BE2C (cell line): Measurements from ENCODE around the gene ELANE.

Source experiments
- DNase-seq: peaks from one replicate; pipeline ENCODE4 v3.0.0-alpha.2; 2020
- H3K27me3 ChIP-seq: fragments of 250-450 bp; sonication (Bioruptor Pico); 2 replicates; pipeline ENCODE4 v1.5.1; 2020; ENCODE audit warnings: mild to moderate bottlenecking
- H3K36me3 ChIP-seq: fragments of 250-450 bp; sonication (Bioruptor Pico); 2 replicates; pipeline ENCODE4 v1.5.1; 2020; ENCODE audit warnings: mild to moderate bottlenecking
- H3K4me1 ChIP-seq: fragments of 250-450 bp; sonication (Bioruptor Pico); 2 replicates; pipeline ENCODE4 v1.5.1; 2020
- H3K4me3 ChIP-seq: 2 replicates; pipeline ENCODE4 v1.5.1; 2011; ENCODE audit warnings: low read depth, low read length
- H3K9me3 ChIP-seq: fragments of 250-450 bp; sonication (Bioruptor Pico); 2 replicates; pipeline ENCODE4 v1.5.1; 2020
- CTCF ChIP-seq: IDR thresholded peaks from 2 replicates; pipeline ENCODE4 v1.5.1; 2012; ENCODE audit warnings: mild to moderate bottlenecking, low read depth, low read length

Gene ELANE

GRCh38 chr19:870314-870713 is 18.2 kb downstream of the ELANE start:
- no peak for DNase-seq
- Histone ChIP-seq H3K36me3 (peaks cover 20% of the 10 kb centered on the region), H3K4me1 (peaks cover 10% of the 10 kb centered on the region)

GRCh38 chr19:870963-871401 is 18.9 kb downstream of the ELANE start:
- no peak for TF ChIP-seq CTCF
- DNase-seq, result peak; percentile 85

More at GRCh38 chr19:870314-870713, 18.2 kb downstream of the ELANE start:
- Histone ChIP-seq H3K27me3 (no peaks in the 10 kb centered on the region; the same call in 1 of the 2 replicates), H3K9me3 (no peaks in the 10 kb centered on the region), H3K4me3 (no peak overlapping the region)
- no peak for TF ChIP-seq CTCF

GRCh38 chr19:871446-872265 is 19.6 kb downstream of the ELANE start:
- Histone ChIP-seq H3K27me3 (no peaks in the 10 kb centered on the region), H3K36me3 (peaks cover 23% of the 10 kb centered on the region), H3K9me3 (no peaks in the 10 kb centered on the region), H3K4me1 (peaks cover 10% of the 10 kb centered on the region), H3K4me3 (no peak overlapping the region)
- no peak for TF ChIP-seq CTCF
- DNase-seq, result peak; percentile 49

More at GRCh38 chr19:870963-871401, 18.9 kb downstream of the ELANE start:
- no peaks in the 10 kb centered on the region for H3K9me3 ChIP-seq
- H3K27me3 ChIP-seq, result no peaks in the 10 kb centered on the region
- peaks cover 23% of the 10 kb centered on the region for H3K36me3 ChIP-seq
- H3K4me1 ChIP-seq, result peaks cover 10% of the 10 kb centered on the region
- H3K4me3 ChIP-seq, result no peak overlapping the region

- H3K36me3 ChIP-seq, result peaks cover 23% of the 10 kb centered on the region
- H3K4me3 ChIP-seq, result no peak overlapping the region
- DNase-seq, result peak; percentile 64
Measured at GRCh38 chr19:872266-872951, 20.3 kb downstream of the ELANE start.

GRCh38 chr19:873084-873483 is 21.0 kb downstream of the ELANE start:
- Histone ChIP-seq H3K9me3 (no peaks in the 10 kb centered on the region), H3K4me3 (no peak overlapping the region), H3K27me3 (no peaks in the 10 kb centered on the region), H3K4me1 (peaks cover 10% of the 10 kb centered on the region), H3K36me3 (peaks cover 20% of the 10 kb centered on the region)
- no peak for DNase-seq
- no peak for TF ChIP-seq CTCF

More at GRCh38 chr19:872266-872951, 20.3 kb downstream of the ELANE start:
- TF ChIP-seq CTCF, result no peak
- Histone ChIP-seq H3K27me3 (no peaks in the 10 kb centered on the region), H3K4me1 (peaks cover 10% of the 10 kb centered on the region), H3K9me3 (no peaks in the 10 kb centered on the region)
